Stimulated activated CD8-positive, alpha-beta memory T cell treated with anti-CD3 and anti-CD28 coated beads, Interleukin-7, amount 100 ng/mL, for 48 hours (primary cell): ENCODE results near the gene CDH4.

ENCODE experiments used
- DNase-seq, 2 donors: peaks; one replicate each; pipeline ENCODE4 v3.0.0-alpha.2; 2020; ENCODE audit warnings: low read depth in 1 of 2; ENCODE audit errors: extremely low read depth in 1 of 2

The CDH4 gene

DNA sequence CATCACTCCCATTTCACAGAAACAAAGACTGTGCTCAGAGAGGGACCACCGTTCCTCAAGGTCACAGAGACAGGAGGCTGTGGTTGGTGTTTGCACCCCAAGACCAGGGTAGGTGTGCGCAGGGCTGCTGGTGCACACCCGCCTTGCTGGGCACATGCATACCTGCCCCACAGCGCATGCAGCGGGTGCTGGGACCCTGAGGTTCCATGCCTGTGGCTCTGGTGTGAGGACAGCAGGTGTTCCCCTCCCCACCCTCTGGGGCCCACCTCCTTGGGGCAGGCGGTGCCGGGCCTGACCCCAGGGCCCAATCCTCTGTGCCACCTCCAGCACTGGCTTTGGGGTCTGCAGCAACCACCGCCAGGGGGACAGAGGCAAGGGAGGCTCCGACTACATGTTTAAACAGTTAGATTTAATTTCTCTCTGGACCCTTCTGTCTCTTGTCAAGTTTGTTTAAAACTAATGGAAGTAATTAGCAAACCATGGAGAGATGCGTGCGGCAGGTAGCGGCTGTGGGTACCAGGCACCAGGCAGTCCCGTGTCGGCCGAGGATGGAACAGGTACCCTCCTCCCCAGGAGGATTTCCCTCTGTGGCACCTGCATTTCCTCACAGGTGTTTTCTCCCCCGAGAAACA is 485.9 kb downstream of the CDH4 start:
- DNase-seq = no peak

DNA sequence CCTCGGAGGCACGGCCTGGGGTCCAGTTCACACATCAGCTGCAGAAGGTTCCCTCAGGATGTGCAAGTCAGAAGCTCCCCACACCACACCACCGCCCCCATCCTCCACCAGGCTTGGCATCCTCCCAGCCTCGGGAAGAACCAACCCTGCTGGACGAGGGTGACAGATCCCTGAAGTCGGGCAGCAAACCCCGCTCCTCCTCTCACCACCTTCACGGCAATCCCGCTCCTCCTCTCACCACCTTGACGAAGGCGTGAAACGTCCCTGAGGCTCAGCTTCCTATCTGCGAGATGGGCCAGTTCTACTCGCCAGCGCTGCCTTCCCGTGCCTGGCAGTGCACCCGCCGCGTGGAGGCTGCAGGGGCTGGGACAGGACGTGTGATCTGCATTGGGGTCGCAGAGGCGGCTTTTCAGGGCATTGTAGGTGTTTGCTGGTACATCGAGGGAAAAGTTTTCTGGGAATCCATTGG is 486.6 kb downstream of the CDH4 start:
- no peak for DNase-seq

DNA sequence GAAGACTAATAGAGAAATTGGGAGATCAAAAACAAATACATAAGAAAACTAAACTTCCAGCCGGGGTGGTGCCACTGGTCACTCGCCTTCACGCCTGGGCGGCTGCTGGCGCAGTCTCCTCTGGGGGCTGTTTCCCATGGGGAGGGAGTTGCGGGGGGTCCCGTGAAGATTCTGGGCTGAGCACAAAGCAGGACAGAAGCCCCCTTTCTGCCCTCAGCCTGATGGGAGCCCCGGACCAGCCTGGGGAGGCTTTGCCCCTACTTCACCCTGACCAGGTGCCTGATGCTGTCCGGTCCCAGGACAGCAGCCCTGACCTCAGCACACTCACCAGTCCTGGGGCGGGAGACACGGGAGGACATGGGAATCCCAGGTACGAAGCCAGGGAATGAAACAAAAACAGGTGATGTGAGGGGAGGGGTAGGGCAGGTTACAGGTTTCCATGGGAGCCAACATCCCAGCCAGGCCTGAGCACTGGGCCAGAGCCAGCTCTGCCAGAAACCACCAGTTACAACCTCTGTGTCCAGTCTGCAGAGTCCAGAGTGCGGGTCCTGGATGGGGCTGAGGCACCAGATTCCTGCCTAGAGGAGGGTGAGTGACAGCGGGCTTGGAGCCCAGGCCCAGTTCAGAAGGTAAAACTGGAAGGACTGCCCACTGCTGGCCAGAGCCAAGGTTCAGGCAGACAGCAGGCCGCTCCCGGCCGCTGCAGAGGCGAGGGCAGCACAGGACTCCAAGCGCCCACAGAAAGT is 487.2 kb downstream of the CDH4 start:
- DNase-seq = no peak

DNA sequence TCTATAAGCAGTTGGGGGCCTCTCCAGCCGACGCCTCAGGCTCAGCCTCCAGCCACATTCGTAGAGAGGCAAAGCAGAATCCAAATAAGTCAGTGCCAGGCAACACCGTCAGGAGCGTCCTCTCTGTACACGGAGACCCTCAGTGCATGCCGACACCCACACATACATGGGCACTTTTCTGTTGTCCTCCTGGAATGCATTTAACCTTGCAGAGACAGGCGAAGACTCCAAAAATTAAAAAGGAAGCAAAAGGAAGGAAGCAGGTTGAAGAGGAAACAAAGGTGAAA is 487.7 kb downstream of the CDH4 start:
- no peak for DNase-seq

DNA sequence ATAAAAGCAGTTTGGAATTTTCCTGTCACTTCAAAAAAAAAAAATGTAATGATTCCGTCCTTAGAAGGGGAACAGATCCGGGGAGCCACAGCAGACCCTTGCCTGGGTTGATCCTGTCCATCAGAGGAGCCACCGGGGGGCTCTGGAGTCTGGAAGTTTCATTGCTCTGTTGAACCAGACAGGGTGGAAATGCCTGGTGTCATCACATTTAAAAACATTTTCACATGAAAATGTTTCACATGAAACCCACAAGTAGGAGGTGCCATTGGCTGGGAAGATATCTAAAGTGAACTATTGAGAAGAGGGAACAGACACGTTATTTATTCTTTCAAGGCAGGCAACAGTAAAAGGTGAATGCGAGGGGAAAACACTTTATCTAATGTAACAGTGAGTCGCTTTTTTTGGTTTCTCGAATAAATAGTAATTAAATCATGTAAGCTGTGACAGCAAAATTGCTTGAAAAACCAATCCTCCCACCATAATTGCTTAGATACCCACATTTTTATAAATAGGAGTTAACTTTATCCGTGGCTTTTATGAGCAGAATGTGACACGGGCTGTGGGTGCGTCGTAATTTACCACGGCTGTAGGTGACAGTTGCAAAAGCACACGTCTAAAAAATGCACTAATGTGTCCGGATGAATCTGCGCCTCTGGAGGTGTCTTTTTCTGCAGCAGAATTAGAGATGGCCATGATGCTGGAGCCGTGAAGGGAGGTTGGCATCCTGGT is 490.2 kb downstream of the CDH4 start:
- DNase-seq = no peak

DNA sequence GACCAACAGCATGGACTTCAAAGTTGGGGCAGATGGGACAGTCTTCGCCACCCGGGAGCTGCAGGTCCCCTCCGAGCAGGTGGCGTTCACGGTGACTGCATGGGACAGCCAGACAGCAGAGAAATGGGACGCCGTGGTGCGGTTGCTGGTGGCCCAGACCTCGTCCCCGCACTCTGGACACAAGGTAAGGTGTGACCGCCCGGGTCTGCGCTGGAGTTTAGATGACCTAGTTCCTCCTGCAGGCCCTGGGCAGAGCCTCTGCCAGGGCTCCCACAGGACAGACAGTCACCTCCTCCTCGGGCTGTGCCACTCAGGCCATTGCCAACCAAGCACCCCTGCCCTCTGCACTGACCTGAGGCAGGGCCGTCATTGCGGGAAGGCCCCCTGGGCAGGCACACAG is 491.5 kb downstream of the CDH4 start:
- DNase-seq = no peak

DNA sequence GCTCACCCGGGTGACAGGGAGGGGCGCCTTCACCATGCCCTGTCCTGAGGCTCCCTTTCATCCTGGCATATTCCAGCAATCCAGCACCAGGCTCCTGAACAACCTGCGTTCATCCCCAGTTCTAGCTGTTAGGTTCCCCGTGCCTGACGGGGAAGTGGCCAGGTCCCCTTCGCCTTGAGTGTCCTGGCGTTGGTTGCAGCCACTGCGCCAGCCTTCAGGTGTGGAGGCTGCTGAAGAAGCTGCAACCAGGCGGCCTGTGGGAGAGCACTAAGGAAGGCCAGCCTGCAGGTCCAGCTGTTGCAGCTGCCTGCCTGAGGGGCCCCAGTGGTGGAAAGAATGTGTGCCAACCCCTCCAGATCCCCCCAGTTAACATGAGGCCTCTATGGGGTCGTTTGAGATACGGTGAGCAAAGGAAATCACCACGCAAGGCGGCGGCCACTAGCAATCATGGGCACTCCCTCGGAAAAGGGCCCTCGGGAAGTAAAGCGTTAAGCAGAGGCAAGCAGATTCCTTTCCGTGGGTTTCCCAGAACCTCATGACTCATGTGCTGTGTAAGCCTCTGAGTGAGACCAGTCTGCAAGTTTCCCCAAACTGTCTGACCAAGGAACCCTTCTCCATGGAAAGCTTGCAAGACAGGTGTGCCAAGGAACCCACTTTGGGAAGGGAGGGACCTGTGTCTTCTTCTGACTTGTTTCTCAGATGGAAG is 492.8 kb downstream of the CDH4 start:
- DNase-seq = no peak

DNA sequence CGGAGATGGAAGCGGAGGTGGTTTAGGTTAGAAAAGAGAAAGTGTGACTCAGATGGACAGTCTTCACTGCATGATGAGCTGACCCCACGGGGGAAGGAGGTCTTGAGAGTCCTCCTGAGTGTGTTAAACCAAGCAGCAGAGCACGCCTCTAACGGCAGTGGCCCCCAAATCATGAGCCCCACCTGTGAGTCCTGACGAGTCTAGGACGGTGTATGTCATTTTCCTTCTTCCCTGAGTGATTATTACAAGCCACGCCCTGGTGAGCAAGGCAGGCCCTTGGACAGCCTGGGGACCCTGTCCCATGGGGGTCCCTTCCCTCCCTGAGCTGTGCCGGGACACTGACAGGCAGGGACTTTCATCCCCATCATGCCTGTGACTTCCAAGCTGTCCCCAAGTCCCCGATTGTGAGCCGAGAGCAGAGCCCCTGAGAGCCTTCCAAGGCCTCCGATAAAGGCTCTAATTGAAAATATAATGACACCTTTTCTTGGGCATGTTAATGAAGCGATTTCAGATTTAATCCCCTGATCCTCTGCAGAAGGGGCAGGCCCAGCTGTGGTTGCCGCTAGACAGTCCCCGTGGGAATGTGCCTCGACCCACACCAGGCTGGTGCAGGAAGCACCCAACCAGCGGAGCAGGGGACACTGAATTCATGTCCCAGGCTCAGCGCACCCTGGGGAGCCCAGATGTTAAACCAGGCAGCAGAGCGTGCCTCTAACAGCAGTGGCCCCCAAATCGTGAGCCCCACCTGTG is 493.5 kb downstream of the CDH4 start:
- no peak for DNase-seq

DNA sequence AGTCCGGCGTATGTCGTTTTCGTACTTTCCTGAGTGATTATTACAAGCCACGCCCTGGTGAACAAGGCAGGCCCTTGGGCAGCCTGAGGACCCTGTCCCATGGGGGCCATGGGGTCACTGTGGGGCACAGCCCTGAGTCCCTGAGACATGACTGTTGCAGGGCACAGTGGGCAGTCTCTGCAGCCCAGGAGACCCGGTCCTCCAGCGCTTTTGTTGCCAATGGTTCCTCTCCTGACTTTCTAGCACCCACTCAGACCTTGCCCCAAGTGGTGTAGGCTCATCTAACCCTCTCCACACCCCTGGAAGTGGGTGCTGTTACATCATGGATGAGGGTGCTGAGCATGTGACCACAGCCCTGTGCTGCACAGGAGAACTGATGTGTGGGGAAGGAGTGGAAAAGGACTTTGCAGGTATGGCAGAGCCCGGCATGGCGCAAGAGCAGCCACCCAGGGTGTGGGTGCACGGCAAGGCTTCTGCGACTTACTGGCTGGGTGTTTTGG is 494.1 kb downstream of the CDH4 start:
- DNase-seq = no peak

DNA sequence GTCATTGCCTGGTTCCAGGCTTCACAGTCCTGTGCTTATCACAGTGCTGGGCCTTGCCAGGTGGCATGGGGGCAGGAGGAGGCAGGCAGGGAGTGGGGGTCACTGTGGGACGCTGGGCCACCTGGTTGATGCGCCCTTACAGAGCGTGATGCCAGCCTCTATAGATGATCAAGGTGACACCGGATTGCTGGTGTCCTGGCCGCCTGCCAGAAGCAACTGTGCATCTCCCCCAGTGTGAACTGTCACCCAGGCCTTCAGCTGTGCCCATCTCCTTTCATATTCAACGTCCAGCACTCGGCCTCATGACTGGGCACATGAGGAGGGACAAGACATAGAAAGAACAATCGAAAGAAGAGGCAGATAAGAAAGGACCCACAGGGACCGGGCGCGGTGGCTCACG is 494.7 kb downstream of the CDH4 start:
- no peak for DNase-seq

DNA sequence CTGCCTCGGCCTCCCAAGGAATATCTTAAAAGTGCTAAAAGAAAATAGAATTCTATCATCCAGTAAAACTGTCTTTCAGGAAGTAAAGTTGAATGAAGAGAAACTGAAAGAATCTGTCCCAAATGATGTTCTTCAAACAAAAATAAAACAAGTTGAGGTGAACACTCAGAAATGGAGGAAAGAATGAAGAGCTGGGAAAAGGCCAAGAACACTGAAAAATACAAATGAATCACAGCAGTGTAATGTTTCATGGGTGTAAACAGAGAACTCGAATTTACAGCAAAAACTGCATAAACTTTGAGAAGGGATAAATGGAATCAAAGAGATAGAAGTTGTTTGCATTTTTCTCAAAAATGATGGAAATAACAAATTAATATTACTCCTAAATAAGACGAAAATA is 496.3 kb downstream of the CDH4 start:
- no peak for DNase-seq

DNA sequence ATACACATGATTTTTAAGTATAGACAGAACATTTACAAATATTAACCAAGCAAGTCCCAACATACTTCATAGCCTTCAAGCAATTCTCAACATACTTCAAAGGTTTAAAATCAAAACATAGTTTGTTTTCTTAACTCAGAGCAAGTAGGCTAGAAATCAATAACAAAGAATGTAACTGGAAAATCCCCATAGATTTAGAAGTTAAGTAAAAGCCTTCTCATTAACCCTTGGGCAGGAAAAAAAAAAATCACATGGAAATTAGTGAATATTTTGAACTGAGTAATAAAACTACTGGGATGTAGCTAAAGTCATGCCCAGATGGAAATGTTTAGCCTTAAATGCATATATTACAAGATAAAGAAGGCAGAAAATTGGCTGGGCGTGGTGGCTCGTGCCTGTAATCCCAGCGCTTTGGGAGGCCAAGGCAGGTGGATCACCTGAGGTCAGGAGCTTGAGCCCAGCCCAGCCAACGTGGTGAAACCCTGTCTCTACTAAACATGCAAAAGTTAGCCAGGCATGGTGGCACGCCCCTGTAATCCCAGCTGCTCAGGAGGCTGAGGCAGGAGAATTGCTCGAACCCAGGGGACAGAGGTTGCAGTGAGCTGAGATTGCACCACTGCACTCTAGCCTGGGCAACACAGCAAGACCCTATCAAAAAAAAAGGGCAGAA is 497.5 kb downstream of the CDH4 start:
- no peak for DNase-seq

DNA sequence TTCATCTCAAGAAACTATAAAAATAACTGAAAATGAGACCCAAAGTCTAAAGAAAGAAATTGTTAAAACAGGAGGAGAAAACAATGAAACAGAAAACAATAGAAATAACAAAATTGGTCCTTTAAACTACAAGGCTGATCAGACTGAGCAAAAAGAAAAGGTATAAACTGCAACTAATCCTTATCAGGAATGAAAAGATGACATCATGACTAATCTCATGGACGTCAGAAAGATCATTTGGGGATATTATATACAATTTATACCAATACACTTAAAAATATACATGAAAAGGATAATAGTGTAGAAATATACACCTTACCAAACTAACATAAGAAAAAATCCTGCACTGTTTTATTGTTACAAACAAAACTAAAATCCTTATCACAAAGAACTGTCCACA is 498.0 kb downstream of the CDH4 start:
- DNase-seq = no peak

DNA sequence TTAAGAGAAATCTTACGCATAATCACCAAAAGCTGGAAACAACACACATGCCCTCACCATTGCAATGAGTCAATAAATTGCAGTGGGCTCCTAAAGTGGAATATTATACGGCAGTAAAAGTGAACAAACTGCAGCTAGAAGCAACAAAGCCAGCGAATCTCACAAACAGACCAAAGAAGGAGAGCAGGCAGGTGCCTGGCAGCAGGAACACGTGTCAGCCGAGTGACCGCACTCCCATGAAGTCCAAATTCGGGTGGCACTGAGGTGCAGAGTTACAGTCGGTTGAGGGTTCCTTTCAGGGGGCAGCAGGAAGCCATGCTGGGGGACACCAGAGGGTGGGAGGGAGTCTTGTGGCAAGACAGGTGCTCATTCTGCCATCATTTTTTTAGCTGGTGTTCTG is 500.5 kb downstream of the CDH4 start:
- no peak for DNase-seq

DNA sequence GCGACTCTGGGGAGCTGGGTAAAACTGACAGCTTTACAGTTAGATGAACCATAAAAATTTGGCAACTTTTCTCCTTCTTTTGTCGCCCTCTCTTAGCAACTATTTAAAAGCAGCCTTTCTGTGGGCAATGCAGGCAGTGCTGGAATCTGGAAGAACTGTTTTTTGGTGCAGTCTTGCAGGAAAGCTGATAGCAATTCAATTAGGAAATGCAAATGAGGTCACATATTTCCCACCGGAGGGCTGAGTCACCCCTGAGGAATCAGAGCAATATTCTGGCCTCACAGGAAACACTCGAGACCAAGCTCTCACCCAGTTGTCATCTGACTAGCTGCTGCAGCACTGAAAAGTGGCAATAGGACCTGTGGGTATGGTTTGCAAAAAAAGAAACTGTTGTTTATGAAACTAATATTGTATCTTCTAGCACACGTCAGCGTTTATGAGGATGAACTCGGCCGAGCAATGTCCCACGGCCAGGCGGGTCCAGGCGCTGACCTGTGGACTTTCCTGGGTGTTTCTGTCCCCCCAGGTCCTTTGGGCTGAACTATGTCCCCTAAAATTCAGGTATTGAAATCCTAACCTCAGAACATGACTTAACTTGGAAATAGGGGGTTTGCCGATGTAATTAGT is 501.4 kb downstream of the CDH4 start:
- DNase-seq = no peak

DNA sequence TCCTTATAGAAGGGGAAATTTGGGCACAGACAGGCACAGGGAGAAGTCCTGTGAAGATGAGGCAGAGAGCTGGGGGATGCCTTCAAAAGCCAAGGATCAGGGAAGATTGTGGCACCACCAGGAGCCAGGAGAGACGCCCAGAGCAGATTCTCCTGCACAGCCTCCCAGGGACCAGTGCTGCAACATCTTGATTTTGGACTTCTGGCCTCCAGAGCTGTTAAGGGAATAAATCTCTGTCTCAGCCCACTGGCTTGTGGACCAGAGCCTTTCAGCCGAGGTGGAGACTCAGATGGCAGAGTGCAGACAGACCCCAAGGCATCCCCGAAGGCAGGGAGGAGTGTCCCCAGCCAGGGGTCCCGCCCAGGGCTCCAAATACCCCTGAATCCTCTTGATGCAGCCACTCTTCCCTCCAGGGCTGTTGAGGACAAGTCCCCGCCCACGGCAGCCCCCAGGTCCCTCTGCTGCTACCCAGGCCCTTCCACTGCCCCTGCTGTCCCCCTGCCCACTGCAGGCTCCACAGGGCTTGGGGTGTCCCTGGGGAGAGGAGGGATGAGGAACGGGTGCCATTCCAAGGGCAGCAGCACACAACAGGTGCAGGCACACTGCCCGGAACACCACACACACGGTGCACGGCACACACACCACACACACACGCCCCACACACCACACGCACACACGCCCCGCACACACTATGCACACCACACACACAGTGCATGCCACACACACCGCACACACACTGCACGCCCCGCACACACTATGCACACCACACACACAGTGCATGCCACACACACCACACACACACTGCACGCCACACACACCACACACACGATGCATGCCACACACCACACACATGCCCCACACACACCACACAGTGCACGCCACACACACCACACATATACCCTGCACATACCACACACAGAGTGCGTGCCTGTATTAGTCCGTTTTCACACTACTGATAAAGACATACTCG is 502.2 kb downstream of the CDH4 start:
- DNase-seq = no peak

DNA sequence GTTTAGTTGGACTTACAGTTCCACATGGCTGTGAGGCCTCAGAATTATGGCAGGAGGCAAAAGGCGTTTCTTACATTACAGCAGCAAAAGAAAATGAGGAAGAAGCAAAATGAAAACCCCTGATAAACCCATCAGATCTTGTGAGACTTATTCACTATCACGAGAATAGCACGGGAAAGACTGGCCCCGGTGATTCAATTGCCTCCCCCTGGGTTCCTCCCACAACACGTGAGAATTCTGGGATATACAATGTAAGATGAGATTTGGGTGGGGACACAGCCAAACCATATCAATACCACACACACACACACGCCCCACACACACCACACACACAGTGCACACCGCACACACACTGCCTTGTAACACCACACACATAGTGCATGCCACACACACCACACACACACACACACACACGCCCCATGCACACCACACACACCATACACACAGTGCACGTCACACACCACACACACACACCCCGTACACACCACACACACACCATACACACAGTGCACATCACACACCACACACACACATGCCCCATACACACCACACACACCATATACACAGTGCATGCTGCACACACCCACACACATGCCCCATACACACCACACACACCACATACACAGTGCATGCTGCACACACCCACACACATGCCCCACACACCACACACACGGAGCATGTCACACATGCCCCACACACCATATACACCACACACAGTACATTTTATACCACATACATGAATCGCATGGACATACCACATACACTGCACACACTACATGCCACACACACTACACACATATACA is 503.1 kb downstream of the CDH4 start:
- no peak for DNase-seq
